Fibroblast of gingiva (primary cell): Measurements from ENCODE around the gene COL6A1.
A peak's percentile ranks its signal among the peaks of the same experiment; 100 is the strongest.

Source experiments
- DNase-seq: peaks from one replicate; pipeline ENCODE4 v3.0.0-alpha.2; 2011; ENCODE audit warnings: low read depth

The COL6A1 gene

GRCh38 chr21:45981151-45982091, at the start of gene COL6A1:
TSS of gene COL6A1 (plus strand) at chr21:45981770. CDS start at chr21:45981851, 81 bp downstream.
- peak; percentile 92 for DNase-seq

- no peak for DNase-seq
Observed at GRCh38 chr21:45932922-45933502, 48.6 kb upstream of the COL6A1 start.

GRCh38 chr21:45934085-45934484, 47.5 kb upstream of the COL6A1 start:
- no peak for DNase-seq

- DNase-seq = no peak
Observed at GRCh38 chr21:45934554-45934953, 47.0 kb upstream of the COL6A1 start.

GRCh38 chr21:45935628-45936027, 45.9 kb upstream of the COL6A1 start:
- DNase-seq = peak; percentile 58

GRCh38 chr21:45937721-45938452, 43.7 kb upstream of the COL6A1 start:
- no peak for DNase-seq

- DNase-seq = no peak
Observed at GRCh38 chr21:45938453-45938755, 43.2 kb upstream of the COL6A1 start.

GRCh38 chr21:45938811-45939520, 42.6 kb upstream of the COL6A1 start:
- DNase-seq = no peak

GRCh38 chr21:45939521-45940045, 42.0 kb upstream of the COL6A1 start:
- DNase-seq = no peak

GRCh38 chr21:45940091-45940490, 41.5 kb upstream of the COL6A1 start:
- no peak for DNase-seq

- DNase-seq = no peak
Observed at GRCh38 chr21:45940621-45941337, 40.8 kb upstream of the COL6A1 start.

GRCh38 chr21:45941338-45941710, 40.2 kb upstream of the COL6A1 start:
- DNase-seq = no peak

GRCh38 chr21:45941717-45942546, 39.6 kb upstream of the COL6A1 start:
- DNase-seq = no peak

- DNase-seq = no peak
Observed at GRCh38 chr21:45942755-45943629, 38.6 kb upstream of the COL6A1 start.

- no peak for DNase-seq
Observed at GRCh38 chr21:45943630-45944540, 37.7 kb upstream of the COL6A1 start.

- DNase-seq = no peak
Observed at GRCh38 chr21:45944601-45945000, 37.0 kb upstream of the COL6A1 start.

GRCh38 chr21:45945066-45945867, 36.3 kb upstream of the COL6A1 start:
- DNase-seq = no peak

GRCh38 chr21:45945868-45946210, 35.7 kb upstream of the COL6A1 start:
- DNase-seq = no peak
